Suppressor macrophage treated with lipopolysaccharide for 1 hour (primary cell): Measurements from ENCODE around the gene KIF4B.
"Not testable (repeated sequence)": the region's sequence is repeated elsewhere in the genome, so short reads cannot be mapped to it uniquely, and the experiment has no call there.

Source experiments
- DNase-seq, 3 donors: peaks; one replicate each; pipeline ENCODE4 v3.0.0-alpha.2; 2020 to 2022

The KIF4B gene

GRCh38 chr5:155006265-155006664 is 7.3 kb upstream of the KIF4B start:
- not testable (repeated sequence) for DNase-seq

GRCh38 chr5:155008669-155009068 is 4.9 kb upstream of the KIF4B start:
- no peak for DNase-seq

- no peak for DNase-seq
Measured at GRCh38 chr5:155010881-155011280, 2.7 kb upstream of the KIF4B start.

- no peak for DNase-seq
Measured at GRCh38 chr5:155015239-155015638, 1.7 kb downstream of the KIF4B start.

- DNase-seq, result no peak
Measured at GRCh38 chr5:155017610-155018009, 4.1 kb downstream of the KIF4B start.

GRCh38 chr5:155019601-155020226 is 6.2 kb downstream of the KIF4B start:
- no peak for DNase-seq

- no peak for DNase-seq
Measured at GRCh38 chr5:155021842-155022241, 8.3 kb downstream of the KIF4B start.

GRCh38 chr5:155023320-155023719 is 9.8 kb downstream of the KIF4B start:
- no peak for DNase-seq

- DNase-seq, result peak; percentile 42 to 68 (median 57)
Measured at GRCh38 chr5:155024015-155024414, 10.5 kb downstream of the KIF4B start.

GRCh38 chr5:155025895-155026294 is 12.3 kb downstream of the KIF4B start:
- DNase-seq, result no peak

- DNase-seq, result peak in 2 of 3 donors; percentile 3 to 11
Measured at GRCh38 chr5:155027993-155028629, 14.6 kb downstream of the KIF4B start.

GRCh38 chr5:155029240-155029639 is 15.7 kb downstream of the KIF4B start:
- DNase-seq, result no peak

GRCh38 chr5:155034145-155034744 is 20.7 kb downstream of the KIF4B start:
- not testable (repeated sequence) for DNase-seq

- DNase-seq, result not testable (repeated sequence)
Measured at GRCh38 chr5:155035087-155035486, 21.5 kb downstream of the KIF4B start.

GRCh38 chr5:155040984-155041653 is 27.6 kb downstream of the KIF4B start:
- DNase-seq, result no peak

- no peak for DNase-seq
Measured at GRCh38 chr5:155044591-155044990, 31.0 kb downstream of the KIF4B start.

GRCh38 chr5:155046591-155046990 is 33.0 kb downstream of the KIF4B start:
- no peak for DNase-seq

- no peak for DNase-seq
Measured at GRCh38 chr5:155047818-155048217, 34.3 kb downstream of the KIF4B start.

- no peak for DNase-seq
Measured at GRCh38 chr5:155049569-155050383, 36.2 kb downstream of the KIF4B start.

GRCh38 chr5:155050384-155051019 is 36.9 kb downstream of the KIF4B start:
- DNase-seq, result no peak

GRCh38 chr5:155052532-155052931 is 39.0 kb downstream of the KIF4B start:
- no peak for DNase-seq

GRCh38 chr5:155053501-155053900 is 39.9 kb downstream of the KIF4B start:
- no peak for DNase-seq
